Measurements from ENCODE around the gene PTPRN2. TPM values are rescaled to one million over a fixed set of nuclear protein-coding genes. Genes with fewer than 3 reads are reported as not detected.

The PTPRN2 gene
- total and polyA plus RNA-seq, 9 of the 15 experiments (the other 6 are each of a cell fraction or from before 2014, with no cell fraction given): not detected

- TF ChIP-seq CTCF (IDR thresholded peaks at IDR 0.05 in 2 of 3, conservative IDR thresholded peaks at IDR 0.05 in 1 of 3; ENCODE audit: insufficient read depth in 2 of 3, low read depth in 1 of 3, low read length in 3 of 3) (peak in 2 of 3 experiments; percentile 10 to 38; a peak in 2 of 6 replicates), PHF8 (IDR thresholded peaks at IDR 0.05; ENCODE audit: borderline replicate concordance, low read length) (no peak), NELFE (IDR thresholded peaks at IDR 0.05; ENCODE audit: insufficient read depth, insufficient read length) (no peak), SFPQ (IDR thresholded peaks at IDR 0.05; ENCODE audit: low read depth, low read length) (no peak), SAFB2 (IDR thresholded peaks at IDR 0.05; ENCODE audit: borderline replicate concordance, low read depth, low read length, severe bottlenecking) (no peak), RFX5 (IDR thresholded peaks at IDR 0.05; ENCODE audit: low read depth, low read length) (no peak), ZBTB33 (CRISPR knock-in tag; IDR thresholded peaks at IDR 0.05) (peak; percentile 88)
Observed at GRCh38 chr7:157656195-157656769, 931.3 kb downstream of the PTPRN2 start (continued).
